Hepatocyte (in vitro differentiated cells): Measurements from ENCODE around the gene CCDC148.

Experiments
- EZH2 ChIP-seq: fragments of 200-600 bp; sonication (generic); IDR thresholded peaks from 2 replicates; pipeline ENCODE4 v1.6.1; 2016; ENCODE audit warnings: antibody characterized with exemption, mild to moderate bottlenecking, borderline replicate concordance
- EZH2phosphoT487 ChIP-seq: fragments of 200-600 bp; sonication (generic); IDR thresholded peaks from one replicate; pipeline ENCODE4 v1.6.1; 2018; ENCODE audit warnings: antibody characterized with exemption, mild to moderate bottlenecking, low read depth, moderate library complexity; ENCODE audit not compliant: unreplicated experiment, severe bottlenecking
- TF ChIP-seq, protein P1 (sequence below): fragments of 200-600 bp; sonication (generic); IDR thresholded peaks from 2 replicates; pipeline ENCODE4 v1.5.1; 2016; ENCODE audit warnings: antibody characterized with exemption, mild to moderate bottlenecking; ENCODE audit not compliant: poor library complexity

DNA sequence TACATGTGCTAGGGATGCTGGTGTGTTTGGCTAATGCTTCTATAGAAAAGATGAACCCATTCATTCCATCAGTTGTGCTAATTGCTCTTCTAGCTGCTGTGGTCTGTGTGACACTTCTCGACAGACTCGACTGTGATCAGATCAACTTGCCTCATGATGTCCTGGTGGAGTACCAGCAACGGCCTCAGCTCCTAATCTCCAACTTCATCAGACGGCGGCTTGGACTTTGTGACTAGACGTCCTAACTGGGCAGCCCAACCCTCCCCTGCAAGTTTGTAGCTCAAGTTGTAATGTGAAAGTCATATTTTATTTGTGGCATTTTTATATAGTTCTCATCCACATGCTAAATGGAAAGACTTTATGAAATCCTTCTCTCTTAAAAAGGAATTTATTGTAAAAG lies 321.9 kb downstream of the CCDC148 start:
- TF ChIP-seq, protein P1, sequence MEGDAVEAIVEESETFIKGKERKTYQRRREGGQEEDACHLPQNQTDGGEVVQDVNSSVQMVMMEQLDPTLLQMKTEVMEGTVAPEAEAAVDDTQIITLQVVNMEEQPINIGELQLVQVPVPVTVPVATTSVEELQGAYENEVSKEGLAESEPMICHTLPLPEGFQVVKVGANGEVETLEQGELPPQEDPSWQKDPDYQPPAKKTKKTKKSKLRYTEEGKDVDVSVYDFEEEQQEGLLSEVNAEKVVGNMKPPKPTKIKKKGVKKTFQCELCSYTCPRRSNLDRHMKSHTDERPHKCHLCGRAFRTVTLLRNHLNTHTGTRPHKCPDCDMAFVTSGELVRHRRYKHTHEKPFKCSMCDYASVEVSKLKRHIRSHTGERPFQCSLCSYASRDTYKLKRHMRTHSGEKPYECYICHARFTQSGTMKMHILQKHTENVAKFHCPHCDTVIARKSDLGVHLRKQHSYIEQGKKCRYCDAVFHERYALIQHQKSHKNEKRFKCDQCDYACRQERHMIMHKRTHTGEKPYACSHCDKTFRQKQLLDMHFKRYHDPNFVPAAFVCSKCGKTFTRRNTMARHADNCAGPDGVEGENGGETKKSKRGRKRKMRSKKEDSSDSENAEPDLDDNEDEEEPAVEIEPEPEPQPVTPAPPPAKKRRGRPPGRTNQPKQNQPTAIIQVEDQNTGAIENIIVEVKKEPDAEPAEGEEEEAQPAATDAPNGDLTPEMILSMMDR, result no peak
- no peak for TF ChIP-seq EZH2
- TF ChIP-seq EZH2phosphoT487, result no peak
